OCI-LY7 (cell line): ENCODE measurements around the gene PTPRZ1. TPM values are rescaled to one million over a fixed set of nuclear protein-coding genes. Genes with fewer than 3 reads are reported as not detected.

Experiments used
- BruUV-seq: library from RNA; stranded (reverse); fragments of 400-500 nt; replicated peaks from 2 replicates; lab custom pipeline; 2021; lab: Mats Ljungman, UMichigan
- CTCF ChIA-PET: fragments of 300-600 bp; sonication (Branson Sonifier 250); formaldehyde crosslinking; loops from one replicate; lab custom pipeline; 2022; ENCODE audit warnings: antibody characterized with exemption; ENCODE audit not compliant: unreplicated experiment; lab: Charles Lee
- POLR2A ChIA-PET: fragments of 300-600 bp; sonication (Branson Sonifier 250); formaldehyde crosslinking; loops from one replicate; lab custom pipeline; 2022; ENCODE audit warnings: antibody characterized with exemption; lab: Charles Lee
- DNase-seq: peaks from one replicate; pipeline ENCODE4 v3.0.0-alpha.2; 2015; ENCODE audit warnings: low spot score
- H2AFZ ChIP-seq: fragments of 200-600 bp; sonication (generic), shearing (Covaris generic); 2 replicates; pipeline ENCODE4 v1.6.1; 2014; ENCODE audit warnings: mild to moderate bottlenecking, antibody characterized with exemption, low read length, moderate library complexity
- H3K27ac ChIP-seq: fragments of 200-600 bp; sonication (generic); 2 replicates; pipeline ENCODE4 v1.5.1; 2014; ENCODE audit warnings: mixed run types, low read depth, mild to moderate bottlenecking, moderate library complexity, low read length, inconsistent platforms; ENCODE audit not compliant: poor library complexity, severe bottlenecking
- H3K36me3 ChIP-seq: fragments of 200-600 bp; sonication (generic); 2 replicates; pipeline ENCODE4 v1.6.1; 2014; ENCODE audit warnings: mild to moderate bottlenecking, antibody characterized with exemption, low read length, moderate library complexity, mixed read lengths; ENCODE audit not compliant: insufficient read depth
- H3K4me1 ChIP-seq: fragments of 200-600 bp; sonication (generic); 2 replicates; pipeline ENCODE4 v1.5.1; 2014; ENCODE audit warnings: mild to moderate bottlenecking, low read length; ENCODE audit not compliant: insufficient read depth, poor library complexity, severe bottlenecking
- H3K4me2 ChIP-seq: fragments of 200-600 bp; sonication (generic); 2 replicates; pipeline ENCODE4 v1.6.1; 2014; ENCODE audit warnings: mild to moderate bottlenecking, low read length
- H3K4me3 ChIP-seq: fragments of 200-600 bp; sonication (generic); 2 replicates; pipeline ENCODE4 v1.5.1; 2014; ENCODE audit warnings: mild to moderate bottlenecking, low read depth, low read length; ENCODE audit not compliant: poor library complexity, severe bottlenecking
- H3K79me2 ChIP-seq: fragments of 200-600 bp; sonication (generic); 2 replicates; pipeline ENCODE4 v1.6.1; 2016; ENCODE audit warnings: low read depth, mild to moderate bottlenecking, low read length, moderate library complexity, mixed read lengths; ENCODE audit not compliant: insufficient read depth
- H3K9me2 ChIP-seq: fragments of 200-600 bp; sonication (generic); 2 replicates; pipeline ENCODE4 v1.6.1; 2016; ENCODE audit warnings: mild to moderate bottlenecking, low read length, mixed read lengths; ENCODE audit not compliant: insufficient read depth
- H3K9me3 ChIP-seq: fragments of 200-600 bp; sonication (generic); 2 replicates; pipeline ENCODE4 v1.6.1; 2014; ENCODE audit warnings: mild to moderate bottlenecking, mixed run types, low read length, mixed read lengths
- H4K20me1 ChIP-seq: fragments of 200-600 bp; sonication (generic); 2 replicates; pipeline ENCODE4 v1.6.1; 2014; ENCODE audit warnings: mild to moderate bottlenecking, antibody characterized with exemption, low read length, moderate library complexity, mixed read lengths; ENCODE audit not compliant: insufficient read depth
- CTCF ChIP-seq: fragments of 200-600 bp; sonication (generic); conservative IDR thresholded peaks from 2 replicates; pipeline ENCODE4 v1.5.1; 2014; ENCODE audit warnings: mild to moderate bottlenecking, antibody characterized with exemption, low read length, moderate library complexity, mixed read lengths
- EZH2phosphoT487 ChIP-seq: fragments of 200-600 bp; sonication (generic); IDR thresholded peaks from 2 replicates; pipeline ENCODE4 v1.6.1; 2018; ENCODE audit warnings: low read depth, borderline replicate concordance, mild to moderate bottlenecking, mixed run types, antibody characterized with exemption, low read length, moderate library complexity, mixed read lengths
- intact Hi-C: fragments of 100-400 bp; cut with micrococcal nuclease; formaldehyde crosslinking; loops from one replicate; pipeline ENCODE4 v1.10.0; 2022; ENCODE audit not compliant: unreplicated experiment
- total RNA-seq, 2 experiments: library from RNA; depleted of rRNA in 1 of 2; stranded (reverse); fragments of >200 nt in 1 of 2; shearing (Covaris generic) in 1 of 2; gene quantifications; 2 replicates each; pipeline ENCODE4 v1.2.3, GENCODE V29; 2014 to 2022

PTPRZ1 gene
- total RNA-seq, 2 experiments from 2014 or later: not detected

- H3K4me3 ChIP-seq: no peak overlapping the region
- H2AFZ ChIP-seq: no peak overlapping the region
- DNase-seq: no peak
- TF ChIP-seq EZH2phosphoT487 (no peak), CTCF (no peak)
- ChIA-PET CTCF (no interaction called here), POLR2A (no interaction called here)
- no peaks in the 10 kb centered on the region for H3K79me2 ChIP-seq
- no peaks in the 10 kb centered on the region for H4K20me1 ChIP-seq
- H3K36me3 ChIP-seq: no peaks in the 10 kb centered on the region
- BruUV-seq: no TSS peak
- intact Hi-C loops: no loop called here
- no peaks in the 10 kb centered on the region for H3K9me3 ChIP-seq
- no peak overlapping the region for H3K4me2 ChIP-seq
- no peaks in the 10 kb centered on the region for H3K4me1 ChIP-seq
- no peaks in the 10 kb centered on the region for H3K9me2 ChIP-seq
- no peak overlapping the region for H3K27ac ChIP-seq
Measured at GRCh38 chr7:122063146-122063545, 190.2 kb downstream of the PTPRZ1 start.

GRCh38 chr7:122064971-122065370, 192.0 kb downstream of the PTPRZ1 start:
- POLR2A ChIA-PET: interaction anchor here (0.5 kb wide), 1 partner anchor 440 kb away, joined by 3 read pairs; no protein-coding TSS in a partner anchor
- Histone ChIP-seq H3K9me3 (no peaks in the 10 kb centered on the region), H3K4me2 (no peak overlapping the region), H3K36me3 (no peaks in the 10 kb centered on the region), H3K9me2 (no peaks in the 10 kb centered on the region), H3K4me1 (no peaks in the 10 kb centered on the region), H3K4me3 (no peak overlapping the region), H3K79me2 (no peaks in the 10 kb centered on the region), H2AFZ (no peak overlapping the region), H4K20me1 (no peaks in the 10 kb centered on the region), H3K27ac (no peak overlapping the region)
- DNase-seq: no peak
- intact Hi-C loops: no loop called here
- TF ChIP-seq CTCF (no peak), EZH2phosphoT487 (no peak)
- CTCF ChIA-PET: no interaction called here
- no TSS peak for BruUV-seq

GRCh38 chr7:122067077-122067476, 194.1 kb downstream of the PTPRZ1 start:
- H3K36me3 ChIP-seq: no peaks in the 10 kb centered on the region
- ChIA-PET CTCF (no interaction called here), POLR2A (no interaction called here)
- no peak overlapping the region for H3K27ac ChIP-seq
- no peaks in the 10 kb centered on the region for H3K4me1 ChIP-seq
- no peak overlapping the region for H3K4me3 ChIP-seq
- no peak overlapping the region for H3K4me2 ChIP-seq
- no peak overlapping the region for H2AFZ ChIP-seq
- H3K9me2 ChIP-seq: no peaks in the 10 kb centered on the region
- no peaks in the 10 kb centered on the region for H3K9me3 ChIP-seq
- no peaks in the 10 kb centered on the region; the same call in 1 of the 2 replicates for H4K20me1 ChIP-seq
- BruUV-seq: no TSS peak
- intact Hi-C loops: no loop called here
- H3K79me2 ChIP-seq: no peaks in the 10 kb centered on the region
- no peak for DNase-seq
- TF ChIP-seq CTCF (no peak), EZH2phosphoT487 (no peak)
